GM18858 (cell line): ENCODE results near the gene HNRNPAB.
"Not testable (repeated sequence)": the region's sequence is repeated elsewhere in the genome, so short reads cannot be mapped to it uniquely, and the experiment has no call there.

Experiments used
- ATAC-seq: cut with Tn5 transposase; IDR thresholded peaks from one replicate; pipeline ENCODE4 v1.9.1; 2021; ENCODE audit not compliant: unreplicated experiment

HNRNPAB gene

GRCh38 chr5:178241231-178241663 is 36.9 kb downstream of the HNRNPAB start:
- ATAC-seq: no peak

GRCh38 chr5:178241688-178242231 is 37.4 kb downstream of the HNRNPAB start:
- no peak for ATAC-seq

GRCh38 chr5:178242416-178242815 is 38.1 kb downstream of the HNRNPAB start:
- no peak for ATAC-seq

- ATAC-seq: no peak
These were observed 40.2 kb downstream of the HNRNPAB start for GRCh38 chr5:178244576-178244975.

GRCh38 chr5:178245389-178245788 is 41.1 kb downstream of the HNRNPAB start:
- ATAC-seq: no peak

- ATAC-seq: no peak
These were observed 42.4 kb downstream of the HNRNPAB start for GRCh38 chr5:178246624-178247279.

GRCh38 chr5:178247481-178248456 is 43.4 kb downstream of the HNRNPAB start:
- ATAC-seq: no peak

- no peak for ATAC-seq
These were observed 44.4 kb downstream of the HNRNPAB start for GRCh38 chr5:178248750-178249149.

GRCh38 chr5:178249191-178249989 is 45.1 kb downstream of the HNRNPAB start:
- ATAC-seq: no peak

GRCh38 chr5:178250263-178250662 is 45.9 kb downstream of the HNRNPAB start:
- ATAC-seq: no peak

- no peak for ATAC-seq
These were observed 47.9 kb downstream of the HNRNPAB start for GRCh38 chr5:178252258-178252657.

GRCh38 chr5:178253632-178254031 is 49.3 kb downstream of the HNRNPAB start:
- ATAC-seq: not testable (repeated sequence)

GRCh38 chr5:178256746-178257145 is 52.4 kb downstream of the HNRNPAB start:
- ATAC-seq: no peak

- ATAC-seq: no peak
These were observed 53.3 kb downstream of the HNRNPAB start for GRCh38 chr5:178257650-178258049.

GRCh38 chr5:178259623-178260536 is 55.5 kb downstream of the HNRNPAB start:
- ATAC-seq: no peak
